Endometrium (tissue), 2 donors: ENCODE measurements around the gene ADH7.
"Not testable (repeated sequence)": the region's sequence is repeated elsewhere in the genome, so short reads cannot be mapped to it uniquely, and the experiment has no call there.

Source experiments
- FAIRE-seq: peaks from 2 replicates; lab custom pipeline; 2012; peaks lifted over from hg19 to GRCh38; lab: Jason Lieb, UNC
- donor health status: control.
- donor health status: control.

Gene ADH7

DNA sequence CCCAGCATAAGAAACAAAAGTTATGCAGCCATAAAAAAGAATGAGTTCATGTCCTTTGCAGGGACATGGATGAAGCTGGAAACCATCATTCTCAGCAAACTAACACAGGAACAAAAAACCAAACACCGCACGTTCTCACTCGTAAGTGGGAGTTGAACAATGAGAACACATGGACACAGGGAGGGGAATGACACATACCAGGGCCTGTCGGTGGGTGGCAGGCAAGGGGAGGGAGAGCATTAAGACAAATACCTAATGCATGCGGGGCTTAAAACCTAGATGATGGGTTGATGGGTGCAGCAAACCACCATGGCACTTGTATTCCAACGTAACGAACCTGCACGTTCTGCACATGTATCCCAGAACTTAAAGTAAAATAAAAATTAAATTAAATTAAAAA is 19.4 kb downstream of the ADH7 start:
- FAIRE-seq = not testable (repeated sequence)

GRCh38 chr4:99414902-99415301 is 20.2 kb downstream of the ADH7 start:
- FAIRE-seq = not testable (repeated sequence)

DNA sequence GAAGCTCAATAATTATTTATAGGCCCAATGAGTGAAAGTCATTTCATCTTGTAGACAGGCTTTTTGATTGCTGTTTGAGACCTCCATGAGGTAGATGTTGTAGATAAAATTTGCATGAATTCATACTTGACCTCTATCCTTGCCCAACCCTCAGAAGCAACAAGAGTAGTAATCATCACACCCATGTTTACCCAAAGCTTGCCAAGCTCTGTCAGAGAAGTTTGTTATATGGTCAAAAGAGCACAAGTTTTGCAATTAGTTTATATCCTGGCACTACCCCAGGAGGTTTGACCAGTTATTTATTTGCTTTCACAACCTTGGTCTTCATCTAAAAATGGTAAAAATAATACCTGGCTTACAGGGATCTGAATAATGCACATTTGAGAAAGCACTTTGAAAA is 20.7 kb downstream of the ADH7 start:
- peak; percentile 12 for FAIRE-seq

GRCh38 chr4:99413140-99413539 is 22.0 kb downstream of the ADH7 start:
- no peak for FAIRE-seq

DNA sequence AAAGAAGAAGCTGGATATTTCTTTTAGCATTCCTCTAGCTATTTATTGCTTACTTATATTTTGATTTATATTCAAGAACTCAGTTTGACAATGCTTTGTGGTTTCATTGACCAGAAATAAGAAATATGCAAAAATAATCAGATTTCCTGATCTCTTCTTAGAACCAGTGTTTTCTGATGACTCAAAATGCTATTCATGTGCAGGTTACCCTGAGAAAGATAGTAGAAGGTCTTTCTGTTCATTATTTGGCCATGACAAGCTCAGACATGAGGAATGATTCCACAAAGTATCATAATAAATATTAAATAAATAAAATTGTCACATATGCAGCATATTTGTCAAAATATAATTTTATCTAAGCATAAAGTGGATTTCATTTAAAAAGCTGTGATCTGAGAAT is 24.1 kb downstream of the ADH7 start:
- no peak for FAIRE-seq

- FAIRE-seq = no peak
These were observed 25.1 kb downstream of the ADH7 start for GRCh38 chr4:99410075-99410474.

- no peak for FAIRE-seq
These were observed 26.8 kb downstream of the ADH7 start for GRCh38 chr4:99408346-99408745.

DNA sequence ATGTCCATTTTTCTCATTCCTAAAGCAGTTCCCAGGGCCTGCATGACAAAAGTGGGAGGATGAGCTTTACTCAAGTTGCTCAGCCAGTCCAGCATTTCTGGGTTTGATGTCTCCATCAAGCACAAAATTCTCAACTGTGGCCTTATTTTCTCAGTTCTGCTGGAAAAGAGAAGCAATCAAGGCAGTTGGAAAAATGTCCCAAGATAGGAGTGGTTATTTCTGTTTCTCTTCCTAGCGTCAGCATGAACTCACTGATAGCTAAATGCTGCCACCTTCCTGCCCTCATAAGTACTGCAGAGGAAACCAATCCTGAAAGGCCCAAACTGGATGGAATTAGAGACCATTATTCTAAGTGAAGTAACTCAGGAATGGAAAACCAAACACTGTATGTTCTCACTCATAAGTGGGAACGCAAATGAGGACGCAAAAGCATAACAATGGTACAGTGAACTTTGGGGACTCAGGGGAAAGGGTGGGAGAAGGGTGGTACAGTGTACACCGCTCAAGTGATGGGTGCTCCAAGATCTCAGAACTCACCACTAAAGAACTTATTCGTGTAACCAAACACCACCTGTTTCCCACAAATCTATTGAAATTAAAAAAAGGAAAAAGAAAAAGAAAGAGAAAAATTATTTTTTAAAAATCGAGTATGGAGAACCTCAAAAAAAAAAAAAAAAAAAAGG is 29.6 kb downstream of the ADH7 start:
- FAIRE-seq = peak; percentile 62

DNA sequence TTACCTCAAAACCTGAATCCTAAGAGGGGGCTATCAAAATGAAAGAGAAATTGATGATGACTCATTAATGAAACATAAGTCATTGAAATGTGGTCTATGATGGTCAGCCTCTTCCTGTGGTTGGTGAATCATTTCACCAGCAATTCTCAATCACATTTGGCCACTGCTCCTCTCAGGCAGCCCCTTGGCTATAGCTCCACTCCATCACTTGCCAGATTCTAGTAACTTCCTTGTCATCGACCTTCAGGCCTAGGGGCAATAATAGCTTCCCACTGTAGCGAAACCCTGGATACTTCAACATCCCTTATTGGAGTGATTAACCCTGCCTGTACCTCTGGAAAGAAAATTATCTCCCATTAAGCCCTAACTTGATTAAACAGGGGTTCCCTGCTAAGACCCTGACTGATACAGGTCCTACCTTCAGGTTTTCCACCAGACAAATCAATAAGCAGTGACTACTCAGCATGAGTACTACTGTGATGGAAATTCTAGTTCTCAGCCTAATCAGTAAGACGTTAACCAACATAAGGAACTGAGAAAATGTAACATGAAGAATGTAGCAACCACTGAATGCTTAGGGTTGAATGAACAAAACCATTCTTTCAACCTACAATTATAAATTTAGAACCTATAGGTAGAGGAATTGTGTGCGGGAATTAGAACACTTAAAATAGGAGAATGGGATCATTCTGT is 30.4 kb downstream of the ADH7 start:
- FAIRE-seq = no peak

GRCh38 chr4:99403380-99404184 is 31.6 kb downstream of the ADH7 start:
- FAIRE-seq = no peak

DNA sequence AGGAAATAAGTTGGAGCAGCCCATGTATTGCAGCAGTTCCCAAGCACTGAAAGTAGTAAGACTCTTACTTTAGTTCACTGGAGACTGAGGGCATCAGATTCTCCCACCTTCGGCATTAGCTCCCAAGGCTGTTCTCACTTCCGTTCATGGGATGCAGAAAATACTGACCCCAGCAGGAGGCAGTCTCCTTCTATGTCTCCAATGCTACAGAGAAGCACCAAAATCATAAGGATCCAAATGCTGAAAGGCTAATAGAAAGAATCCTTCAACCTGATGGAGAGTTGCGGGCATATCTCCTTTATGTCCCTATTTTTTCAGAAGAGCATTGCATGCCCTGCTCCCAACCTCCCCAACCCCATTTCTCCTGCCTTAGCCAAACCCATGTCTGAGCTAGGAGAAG is 32.4 kb downstream of the ADH7 start:
- FAIRE-seq = no peak

- no peak for FAIRE-seq
These were observed 34.3 kb downstream of the ADH7 start for GRCh38 chr4:99400831-99401230.

- FAIRE-seq = no peak
These were observed 36.1 kb downstream of the ADH7 start for GRCh38 chr4:99399017-99399416.

DNA sequence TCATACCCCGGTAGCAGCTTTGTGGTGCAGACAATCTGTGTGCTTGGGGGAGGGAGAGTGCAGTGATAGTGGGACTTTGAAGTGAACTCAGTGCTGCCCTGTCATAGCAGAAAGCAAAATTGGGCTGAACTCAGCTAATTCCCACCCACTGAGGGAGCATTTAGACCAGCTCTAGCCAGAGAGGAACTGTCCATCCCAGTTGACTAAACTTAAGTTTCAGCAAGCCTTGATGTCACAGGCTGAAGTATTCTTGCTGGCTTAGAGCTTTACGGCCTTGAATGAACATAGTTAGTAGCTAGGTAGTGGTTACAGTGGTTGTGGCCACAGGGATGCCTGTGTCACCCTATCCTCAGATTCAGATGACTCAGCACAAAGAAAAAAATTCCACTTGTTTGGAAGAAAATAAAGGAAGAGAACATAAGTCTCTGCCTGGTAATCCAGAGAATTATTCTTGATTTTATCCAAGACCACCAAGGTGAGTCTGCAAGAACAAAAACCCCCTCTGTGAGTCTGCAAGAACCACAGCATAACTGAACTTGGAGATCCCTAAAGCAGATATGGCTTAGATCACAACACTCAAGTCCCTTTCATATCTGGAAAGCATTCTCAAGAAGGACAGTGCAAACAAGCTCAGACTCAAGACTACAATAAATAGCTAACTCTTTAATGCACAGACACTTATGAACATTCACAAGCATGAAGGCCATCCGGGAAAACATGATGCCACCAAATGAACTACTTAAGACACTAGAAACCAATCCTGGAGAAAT is 39.4 kb downstream of the ADH7 start:
- no peak for FAIRE-seq

GRCh38 chr4:99394896-99395295 is 40.2 kb downstream of the ADH7 start:
- peak; percentile 95 for FAIRE-seq

DNA sequence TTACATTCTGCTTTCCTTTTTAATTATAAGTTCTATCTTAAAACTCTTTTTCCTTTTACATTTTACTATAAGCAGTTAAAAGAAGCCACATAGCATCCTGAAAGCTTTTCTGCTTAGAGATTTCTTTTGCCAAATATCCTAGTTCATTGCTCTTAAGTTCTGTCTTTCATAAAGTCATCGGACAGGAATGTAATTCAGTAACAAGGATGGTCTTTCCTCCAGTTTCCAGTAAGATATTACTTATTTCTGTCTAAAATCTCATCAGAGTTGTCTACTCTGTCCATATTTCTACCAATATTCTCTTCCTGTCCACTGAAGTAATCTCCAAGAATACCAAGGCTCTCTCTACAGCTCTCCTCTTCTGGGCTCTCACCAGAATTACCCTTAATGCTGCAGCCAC is 45.1 kb downstream of the ADH7 start:
- FAIRE-seq = no peak

DNA sequence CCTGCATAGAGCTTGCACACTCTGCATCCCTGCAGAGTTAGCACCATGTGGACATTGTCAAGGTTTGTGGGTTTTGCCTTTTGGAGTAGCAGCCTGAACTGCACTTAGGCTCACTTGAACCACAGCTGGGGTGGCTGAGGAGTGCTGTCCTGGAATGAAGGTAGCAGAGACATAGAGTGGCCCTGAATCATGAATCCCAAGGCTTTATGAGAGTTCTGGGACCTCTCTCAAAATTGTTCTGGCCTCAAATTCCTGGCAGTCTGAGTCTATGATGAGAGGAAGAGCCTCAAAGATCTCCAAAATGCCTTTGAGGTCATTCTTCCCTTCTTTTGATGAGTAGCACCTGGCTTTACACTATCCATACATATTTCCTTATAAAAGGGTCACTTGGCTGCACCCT is 45.5 kb downstream of the ADH7 start:
- FAIRE-seq = no peak

GRCh38 chr4:99383833-99384392 is 51.2 kb downstream of the ADH7 start:
- peak; percentile 100 for FAIRE-seq

DNA sequence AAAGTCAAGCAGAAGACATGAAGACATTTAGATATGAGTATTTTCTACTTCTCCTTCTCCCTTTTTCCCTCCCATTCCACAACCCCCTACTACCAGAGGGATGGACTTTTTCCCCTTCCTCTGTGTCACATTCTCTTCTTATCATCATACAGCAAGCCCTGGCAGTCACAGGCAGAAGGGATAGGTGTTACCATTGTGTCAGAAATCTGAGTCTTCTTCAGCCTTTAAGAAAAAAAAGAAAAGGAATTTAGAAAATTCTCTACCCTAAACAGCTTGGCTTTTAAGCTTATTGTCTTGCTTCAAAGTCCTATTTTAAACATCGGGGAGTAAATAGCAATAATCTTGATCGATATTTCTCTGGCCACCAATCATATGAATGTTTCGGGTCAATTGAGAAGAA is 51.7 kb downstream of the ADH7 start:
- FAIRE-seq = no peak

DNA sequence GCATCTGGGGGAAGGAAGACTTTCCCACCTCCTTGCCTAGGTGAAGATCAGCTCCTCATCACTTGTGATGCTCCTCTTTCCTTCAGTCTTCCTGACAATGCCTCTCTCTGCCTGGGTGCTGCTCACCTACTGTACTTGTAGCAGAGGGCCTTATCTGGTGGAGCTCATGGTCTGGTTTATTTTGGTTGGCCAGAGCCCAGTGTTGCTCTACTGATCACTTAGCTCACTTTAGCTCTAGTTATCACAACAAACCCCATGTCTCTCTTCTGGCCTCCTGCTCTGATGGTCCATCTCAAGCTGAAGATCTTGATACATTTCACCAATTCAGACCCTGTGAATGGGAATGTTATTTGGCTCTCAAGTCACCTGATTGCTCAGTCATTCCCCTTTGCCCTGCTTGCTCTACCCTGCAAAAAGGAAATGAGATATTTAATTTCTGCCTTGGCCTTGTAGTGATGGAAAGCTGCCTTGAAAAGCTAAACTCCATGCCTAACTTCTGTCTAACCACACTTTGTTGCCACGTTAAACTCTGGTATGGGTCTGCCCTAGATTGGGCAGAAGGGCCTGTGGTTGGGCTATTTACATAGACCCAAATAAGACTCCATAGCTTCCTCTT is 52.3 kb downstream of the ADH7 start:
- no peak for FAIRE-seq

- no peak for FAIRE-seq
These were observed 53.5 kb downstream of the ADH7 start for GRCh38 chr4:99381588-99382175.
